GM21367 (cell line): ENCODE results near the gene ZBTB16.

Experiments used
- ATAC-seq: cut with Tn5 transposase; IDR thresholded peaks from one replicate; pipeline ENCODE4 v1.9.1; 2021; ENCODE audit not compliant: unreplicated experiment

Gene ZBTB16

GRCh38 chr11:114129142-114129541 is 69.6 kb downstream of the ZBTB16 start:
- no peak for ATAC-seq

GRCh38 chr11:114129699-114130098 is 70.2 kb downstream of the ZBTB16 start:
- ATAC-seq: no peak

- no peak for ATAC-seq
These were observed 70.6 kb downstream of the ZBTB16 start for GRCh38 chr11:114130115-114130576.

GRCh38 chr11:114130629-114131277 is 71.2 kb downstream of the ZBTB16 start:
- no peak for ATAC-seq

- ATAC-seq: no peak
These were observed 72.0 kb downstream of the ZBTB16 start for GRCh38 chr11:114131461-114131864.

- no peak for ATAC-seq
These were observed 72.9 kb downstream of the ZBTB16 start for GRCh38 chr11:114132417-114132816.

- no peak for ATAC-seq
These were observed 73.5 kb downstream of the ZBTB16 start for GRCh38 chr11:114132944-114133394.

GRCh38 chr11:114133548-114134329 is 74.2 kb downstream of the ZBTB16 start:
- ATAC-seq: no peak

GRCh38 chr11:114134870-114135269 is 75.4 kb downstream of the ZBTB16 start:
- no peak for ATAC-seq

- ATAC-seq: no peak
These were observed 76.2 kb downstream of the ZBTB16 start for GRCh38 chr11:114135737-114136151.

GRCh38 chr11:114136686-114137640 is 77.5 kb downstream of the ZBTB16 start:
- no peak for ATAC-seq

GRCh38 chr11:114137838-114138237 is 78.3 kb downstream of the ZBTB16 start:
- no peak for ATAC-seq

GRCh38 chr11:114138411-114138810 is 78.9 kb downstream of the ZBTB16 start:
- ATAC-seq: no peak

GRCh38 chr11:114140826-114141225 is 81.3 kb downstream of the ZBTB16 start:
- no peak for ATAC-seq

GRCh38 chr11:114141863-114142580 is 82.5 kb downstream of the ZBTB16 start:
- ATAC-seq: no peak

GRCh38 chr11:114142707-114143106 is 83.2 kb downstream of the ZBTB16 start:
- no peak for ATAC-seq

GRCh38 chr11:114145166-114145775 is 85.8 kb downstream of the ZBTB16 start:
- no peak for ATAC-seq

GRCh38 chr11:114147375-114148012 is 88.0 kb downstream of the ZBTB16 start:
- no peak for ATAC-seq

- no peak for ATAC-seq
These were observed 88.5 kb downstream of the ZBTB16 start for GRCh38 chr11:114148013-114148382.
